K562 (cell line): ENCODE measurements around the gene SRCAP. TPM values are rescaled to one million over a fixed set of nuclear protein-coding genes. Genes with fewer than 3 reads are reported as not detected.

Source experiments
- ATF7 ChIP-seq: fragments of 450-650 bp; IDR thresholded peaks from 2 replicates; pipeline ENCODE4 v1.7.1; 2014; ENCODE audit warnings: mild to moderate bottlenecking, moderate library complexity
- CBX8 ChIP-seq: fragments of 200-600 bp; sonication (generic); IDR thresholded peaks from 2 replicates; pipeline ENCODE4 v1.6.1; 2012; ENCODE audit warnings: borderline replicate concordance, mixed run types, low read depth, mild to moderate bottlenecking, moderate library complexity, mixed read lengths, low read length, control low read depth, inconsistent platforms; ENCODE audit not compliant: poor library complexity, severe bottlenecking; ENCODE audit errors: extremely low read depth
- MAFF ChIP-seq: IDR thresholded peaks from 2 replicates; pipeline ENCODE4 v1.6.1; 2012; ENCODE audit warnings: low read length, improper control_type of control experiment
- SMARCA5 ChIP-seq: fragments of 450-650 bp; IDR thresholded peaks from 2 replicates; pipeline ENCODE4 v1.6.1; 2016
- ZNF3 ChIP-seq: fragments of 250-450 bp; sonication (Bioruptor Pico); IDR thresholded peaks from 2 replicates; pipeline ENCODE4 v1.5.0; 2021; ENCODE audit warnings: mild to moderate bottlenecking, moderate library complexity
- ZNF589 ChIP-seq: fragments of 200-800 bp; sonication (Bioruptor generic); IDR thresholded peaks from 2 replicates; pipeline ENCODE4 v1.6.1; 2016; ENCODE audit warnings: low read depth, missing genetic modification characterization, missing compliant biosample characterization
- ZNF695 ChIP-seq: fragments of 450-650 bp; formaldehyde crosslinking; IDR thresholded peaks from 2 replicates; pipeline ENCODE4 v1.4.0; 2020; ENCODE audit warnings: mild to moderate bottlenecking, moderate library complexity
- polyA plus RNA-seq, 8 experiments: library from polyadenylated mRNA; depleted of rRNA in 4 of 8; stranded (reverse) in 5 of 8; unstranded in 3 of 8; fragments of >200 nt; fragmentation: Nextera tagmentation in 2 of 8; fragmentation: Illumina TruSeq in 1 of 8; extraction: Ambion mirVana in 2 of 8; extraction: Trizol in 1 of 8; gene quantifications; 2 replicates each; pipeline versions ENCODE4 v1.2.1 to v1.2.3, GENCODE V29; 2011 to 2014; ENCODE audit warnings: inconsistent platforms in 1 of 8, missing spikeins in 1 of 8
- total RNA-seq, 7 experiments: library from RNA; depleted of rRNA in 6 of 7; stranded (reverse); fragments of >200 nt in 6 of 7; fragmentation: Illumina TruSeq in 2 of 7; extraction: Trizol in 2 of 7; gene quantifications; 2 replicates each; pipeline versions ENCODE4 v1.2.1 to v1.2.3, GENCODE V29; 2011 to 2021; ENCODE audit warnings: low replicate concordance in 1 of 7
- TF ChIP-seq, protein P1 (sequence below), 2 experiments: IDR thresholded peaks in 1 of 2; conservative IDR thresholded peaks in 1 of 2; 2 replicates each; pipeline ENCODE4 v1.6.1; 2016; ENCODE audit warnings: low read depth in 2 of 2, mild to moderate bottlenecking in 1 of 2, missing compliant biosample characterization in 1 of 2, missing genetic modification characterization in 1 of 2, moderate library complexity in 1 of 2
- TF ChIP-seq, protein P2 (sequence below): fragments of 450-650 bp; IDR thresholded peaks from 2 replicates; pipeline ENCODE4 v1.6.1; 2016; ENCODE audit warnings: antibody characterized with exemption
- TF ChIP-seq, protein P3 (sequence below): sonication (generic); formaldehyde crosslinking; IDR thresholded peaks from 2 replicates; pipeline ENCODE4 v1.9.0; 2022; ENCODE audit warnings: mild to moderate bottlenecking, missing genetic modification reagents
- TF ChIP-seq, protein P4 (sequence below): fragments of 250-450 bp; sonication (Bioruptor Pico); IDR thresholded peaks from 2 replicates; pipeline ENCODE4 v1.5.0; 2021; ENCODE audit warnings: mild to moderate bottlenecking, borderline replicate concordance
- TF ChIP-seq, protein P5 (sequence below), 3 experiments: fragments of 200-800 bp in 1 of 3; fragments of 250-450 bp in 1 of 3; fragments of 450-650 bp in 1 of 3; sonication (Bioruptor Pico) in 1 of 3; sonication (Bioruptor generic) in 1 of 3; formaldehyde crosslinking in 1 of 3; IDR thresholded peaks; 2 replicates each; pipeline versions ENCODE4 v1.6.1 to v1.8.0; 2016 to 2022; ENCODE audit warnings: mild to moderate bottlenecking in 2 of 3, missing genetic modification characterization in 2 of 3, missing compliant biosample characterization in 1 of 3, moderate library complexity in 1 of 3
- TF ChIP-seq, protein P6 (sequence below): sonication (generic); formaldehyde crosslinking; IDR thresholded peaks from 2 replicates; pipeline ENCODE4 v1.8.0; 2022; ENCODE audit warnings: mild to moderate bottlenecking, missing genetic modification reagents

Gene SRCAP
- total and polyA plus RNA-seq, 9 of the 15 experiments (the other 6 are each of a cell fraction or from before 2014, with no cell fraction given), result 0.21 to 62.6 (median 5.8) TPM

DNA sequence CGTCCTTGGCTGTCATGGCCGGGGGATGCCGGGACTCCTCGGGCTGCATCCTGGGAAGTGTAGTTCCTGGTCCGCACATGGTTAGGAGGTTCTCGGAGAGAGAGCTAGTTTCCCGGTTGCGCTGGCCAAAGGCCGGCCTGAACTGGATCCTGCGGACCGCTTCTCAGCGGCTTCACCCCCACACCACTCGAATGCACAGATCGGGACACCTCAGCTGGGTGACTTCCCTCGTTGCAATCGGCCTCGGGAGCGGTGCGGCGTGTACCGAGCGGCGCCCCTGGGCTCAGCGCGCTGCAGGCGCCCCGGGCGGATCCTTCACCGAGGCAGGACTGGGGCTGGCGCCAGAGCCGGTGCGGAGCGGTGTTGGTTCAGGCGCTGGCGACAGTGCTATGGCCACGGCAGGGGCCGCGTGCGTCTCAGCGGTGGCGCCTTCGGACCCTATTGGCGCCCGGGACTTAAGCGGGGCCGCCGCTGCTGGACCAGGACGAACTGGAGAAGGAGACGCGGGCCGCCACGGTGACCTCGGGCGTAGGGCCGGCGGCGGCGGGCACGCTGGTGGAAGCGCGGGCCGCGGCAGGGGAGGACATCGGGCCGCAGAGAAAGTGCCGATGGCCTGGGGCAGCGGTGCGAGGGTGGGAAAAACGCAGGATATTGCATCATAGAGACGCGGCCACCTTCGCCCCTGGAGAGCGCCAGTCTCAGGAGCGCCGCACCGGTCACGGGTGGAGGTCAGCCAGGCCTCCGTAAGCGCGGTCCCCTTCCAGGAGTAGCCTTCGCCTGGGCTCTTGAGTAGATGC, 76.6 kb downstream of the SRCAP start (continued):
- TF ChIP-seq, protein P1, sequence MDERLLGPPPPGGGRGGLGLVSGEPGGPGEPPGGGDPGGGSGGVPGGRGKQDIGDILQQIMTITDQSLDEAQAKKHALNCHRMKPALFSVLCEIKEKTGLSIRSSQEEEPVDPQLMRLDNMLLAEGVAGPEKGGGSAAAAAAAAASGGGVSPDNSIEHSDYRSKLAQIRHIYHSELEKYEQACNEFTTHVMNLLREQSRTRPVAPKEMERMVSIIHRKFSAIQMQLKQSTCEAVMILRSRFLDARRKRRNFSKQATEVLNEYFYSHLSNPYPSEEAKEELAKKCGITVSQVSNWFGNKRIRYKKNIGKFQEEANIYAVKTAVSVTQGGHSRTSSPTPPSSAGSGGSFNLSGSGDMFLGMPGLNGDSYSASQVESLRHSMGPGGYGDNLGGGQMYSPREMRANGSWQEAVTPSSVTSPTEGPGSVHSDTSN (CRISPR knock-in tag; IDR thresholded peaks at IDR 0.05; ENCODE audit: low read depth), result no peak
- TF ChIP-seq, protein P1 (tag; conservative IDR thresholded peaks at IDR 0.05; ENCODE audit: low read depth), result no peak
- TF ChIP-seq SMARCA5 (0 out of 2 replicates have a peak, but pooled peaks have one; percentile 16), ZNF3 (CRISPR knock-in tag) (no peak), ZNF695 (CRISPR knock-in tag) (no peak), ZNF589 (CRISPR knock-in tag) (peak; percentile 60; the same call in 1 of the 2 replicates), ATF7 (peak; percentile 85), MAFF (no peak), CBX8 (no peak)
- TF ChIP-seq, protein P2, sequence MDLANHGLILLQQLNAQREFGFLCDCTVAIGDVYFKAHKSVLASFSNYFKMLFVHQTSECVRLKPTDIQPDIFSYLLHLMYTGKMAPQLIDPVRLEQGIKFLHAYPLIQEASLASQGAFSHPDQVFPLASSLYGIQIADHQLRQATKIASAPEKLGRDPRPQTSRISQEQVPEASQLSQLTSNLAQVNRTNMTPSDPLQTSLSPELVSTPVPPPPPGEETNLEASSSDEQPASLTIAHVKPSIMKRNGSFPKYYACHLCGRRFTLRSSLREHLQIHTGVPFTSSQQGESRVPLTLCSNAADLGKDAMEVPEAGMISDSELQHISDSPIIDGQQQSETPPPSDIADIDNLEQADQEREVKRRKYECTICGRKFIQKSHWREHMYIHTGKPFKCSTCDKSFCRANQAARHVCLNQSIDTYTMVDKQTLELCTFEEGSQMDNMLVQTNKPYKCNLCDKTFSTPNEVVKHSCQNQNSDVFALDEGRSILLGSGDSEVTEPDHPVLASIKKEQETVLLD, result no peak
- TF ChIP-seq, protein P3, sequence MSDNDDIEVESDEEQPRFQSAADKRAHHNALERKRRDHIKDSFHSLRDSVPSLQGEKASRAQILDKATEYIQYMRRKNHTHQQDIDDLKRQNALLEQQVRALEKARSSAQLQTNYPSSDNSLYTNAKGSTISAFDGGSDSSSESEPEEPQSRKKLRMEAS (CRISPR knock-in tag), result peak; percentile 95
- TF ChIP-seq, protein P4, sequence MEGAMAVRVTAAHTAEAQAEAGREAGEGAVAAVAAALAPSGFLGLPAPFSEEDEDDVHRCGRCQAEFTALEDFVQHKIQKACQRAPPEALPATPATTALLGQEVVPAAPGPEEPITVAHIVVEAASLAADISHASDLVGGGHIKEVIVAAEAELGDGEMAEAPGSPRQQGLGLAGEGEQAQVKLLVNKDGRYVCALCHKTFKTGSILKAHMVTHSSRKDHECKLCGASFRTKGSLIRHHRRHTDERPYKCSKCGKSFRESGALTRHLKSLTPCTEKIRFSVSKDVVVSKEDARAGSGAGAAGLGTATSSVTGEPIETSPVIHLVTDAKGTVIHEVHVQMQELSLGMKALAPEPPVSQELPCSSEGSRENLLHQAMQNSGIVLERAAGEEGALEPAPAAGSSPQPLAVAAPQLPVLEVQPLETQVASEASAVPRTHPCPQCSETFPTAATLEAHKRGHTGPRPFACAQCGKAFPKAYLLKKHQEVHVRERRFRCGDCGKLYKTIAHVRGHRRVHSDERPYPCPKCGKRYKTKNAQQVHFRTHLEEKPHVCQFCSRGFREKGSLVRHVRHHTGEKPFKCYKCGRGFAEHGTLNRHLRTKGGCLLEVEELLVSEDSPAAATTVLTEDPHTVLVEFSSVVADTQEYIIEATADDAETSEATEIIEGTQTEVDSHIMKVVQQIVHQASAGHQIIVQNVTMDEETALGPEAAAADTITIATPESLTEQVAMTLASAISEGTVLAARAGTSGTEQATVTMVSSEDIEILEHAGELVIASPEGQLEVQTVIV (CRISPR knock-in tag), result 0 out of 2 replicates have a peak, but pooled peaks have one; percentile 46
- TF ChIP-seq, protein P5, sequence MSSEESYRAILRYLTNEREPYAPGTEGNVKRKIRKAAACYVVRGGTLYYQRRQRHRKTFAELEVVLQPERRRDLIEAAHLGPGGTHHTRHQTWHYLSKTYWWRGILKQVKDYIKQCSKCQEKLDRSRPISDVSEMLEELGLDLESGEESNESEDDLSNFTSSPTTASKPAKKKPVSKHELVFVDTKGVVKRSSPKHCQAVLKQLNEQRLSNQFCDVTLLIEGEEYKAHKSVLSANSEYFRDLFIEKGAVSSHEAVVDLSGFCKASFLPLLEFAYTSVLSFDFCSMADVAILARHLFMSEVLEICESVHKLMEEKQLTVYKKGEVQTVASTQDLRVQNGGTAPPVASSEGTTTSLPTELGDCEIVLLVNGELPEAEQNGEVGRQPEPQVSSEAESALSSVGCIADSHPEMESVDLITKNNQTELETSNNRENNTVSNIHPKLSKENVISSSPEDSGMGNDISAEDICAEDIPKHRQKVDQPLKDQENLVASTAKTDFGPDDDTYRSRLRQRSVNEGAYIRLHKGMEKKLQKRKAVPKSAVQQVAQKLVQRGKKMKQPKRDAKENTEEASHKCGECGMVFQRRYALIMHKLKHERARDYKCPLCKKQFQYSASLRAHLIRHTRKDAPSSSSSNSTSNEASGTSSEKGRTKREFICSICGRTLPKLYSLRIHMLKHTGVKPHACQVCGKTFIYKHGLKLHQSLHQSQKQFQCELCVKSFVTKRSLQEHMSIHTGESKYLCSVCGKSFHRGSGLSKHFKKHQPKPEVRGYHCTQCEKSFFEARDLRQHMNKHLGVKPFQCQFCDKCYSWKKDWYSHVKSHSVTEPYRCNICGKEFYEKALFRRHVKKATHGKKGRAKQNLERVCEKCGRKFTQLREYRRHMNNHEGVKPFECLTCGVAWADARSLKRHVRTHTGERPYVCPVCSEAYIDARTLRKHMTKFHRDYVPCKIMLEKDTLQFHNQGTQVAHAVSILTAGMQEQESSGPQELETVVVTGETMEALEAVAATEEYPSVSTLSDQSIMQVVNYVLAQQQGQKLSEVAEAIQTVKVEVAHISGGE (CRISPR knock-in tag; IDR thresholded peaks at IDR 0.05), result peak in 2 of 3 experiments; percentile 24 to 89; a peak in 3 of 6 replicates
- TF ChIP-seq, protein P6, sequence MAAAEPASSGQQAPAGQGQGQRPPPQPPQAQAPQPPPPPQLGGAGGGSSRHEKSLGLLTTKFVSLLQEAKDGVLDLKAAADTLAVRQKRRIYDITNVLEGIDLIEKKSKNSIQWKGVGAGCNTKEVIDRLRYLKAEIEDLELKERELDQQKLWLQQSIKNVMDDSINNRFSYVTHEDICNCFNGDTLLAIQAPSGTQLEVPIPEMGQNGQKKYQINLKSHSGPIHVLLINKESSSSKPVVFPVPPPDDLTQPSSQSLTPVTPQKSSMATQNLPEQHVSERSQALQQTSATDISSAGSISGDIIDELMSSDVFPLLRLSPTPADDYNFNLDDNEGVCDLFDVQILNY (CRISPR knock-in tag), result peak; percentile 82; the same call in 1 of the 2 replicates
